H9 (cell line): Measurements from ENCODE around the gene NRCAM. TPM values are rescaled to one million over a fixed set of nuclear protein-coding genes. Genes with fewer than 3 reads are reported as not detected.

Experiments
- DNase-seq: peaks from one replicate; pipeline ENCODE4 v3.0.0-alpha.2; 2017
- H2AFZ ChIP-seq: one replicate; pipeline ENCODE4 v1.6.1; 2013; ENCODE audit warnings: mild to moderate bottlenecking, low read length, control low read depth, moderate library complexity
- H2AK5ac ChIP-seq: 2 replicates; pipeline ENCODE4 v1.6.1; 2013; ENCODE audit warnings: low read length, control low read depth, mixed read lengths; ENCODE audit not compliant: insufficient read length
- H2BK120ac ChIP-seq: one replicate; pipeline ENCODE4 v1.6.1; 2013; ENCODE audit warnings: low read depth, mild to moderate bottlenecking, low read length, control low read depth, inconsistent platforms; ENCODE audit not compliant: poor library complexity, severe bottlenecking
- H2BK12ac ChIP-seq: 2 replicates; pipeline ENCODE4 v1.6.1; 2013; ENCODE audit warnings: low read length, control low read depth, mixed read lengths, low read depth; ENCODE audit not compliant: insufficient read length
- H2BK15ac ChIP-seq: 2 replicates; pipeline ENCODE4 v1.6.1; 2013; ENCODE audit warnings: low read depth, low read length, control low read depth
- H2BK20ac ChIP-seq: one replicate; pipeline ENCODE4 v1.6.1; 2013; ENCODE audit warnings: low read depth, mild to moderate bottlenecking, low read length, control low read depth, inconsistent platforms; ENCODE audit not compliant: poor library complexity, severe bottlenecking
- H2BK5ac ChIP-seq: 2 replicates; pipeline ENCODE4 v1.6.1; 2013; ENCODE audit warnings: low read length, control low read depth, mixed read lengths; ENCODE audit not compliant: insufficient read length
- H3K14ac ChIP-seq: 2 replicates; pipeline ENCODE4 v1.6.1; 2013; ENCODE audit warnings: low read length, control low read depth; ENCODE audit not compliant: insufficient read depth
- H3K18ac ChIP-seq: 2 replicates; pipeline ENCODE4 v1.6.1; 2013; ENCODE audit warnings: low read depth, mild to moderate bottlenecking, mixed read lengths, low read length, control low read depth; ENCODE audit not compliant: insufficient read length
- H3K23ac ChIP-seq: 2 replicates; pipeline ENCODE4 v1.6.1; 2013; ENCODE audit warnings: low read length, control low read depth, mixed read lengths, low read depth; ENCODE audit not compliant: insufficient read length
- H3K23me2 ChIP-seq: 2 replicates; pipeline ENCODE4 v1.6.1; 2013; ENCODE audit warnings: low read depth, mild to moderate bottlenecking, mixed read lengths, low read length, control low read depth; ENCODE audit not compliant: insufficient read length, poor library complexity, severe bottlenecking
- H3K27ac ChIP-seq: 2 replicates; pipeline ENCODE4 v1.5.1; 2013; ENCODE audit warnings: low read length, control low read depth, mixed read lengths, low read depth; ENCODE audit not compliant: insufficient read length
- H3K27me3 ChIP-seq: 2 replicates; pipeline ENCODE4 v1.6.1; 2013; ENCODE audit warnings: low read length, control low read depth, inconsistent platforms; ENCODE audit not compliant: insufficient read depth
- H3K4ac ChIP-seq: 2 replicates; pipeline ENCODE4 v1.6.1; 2013; ENCODE audit warnings: low read depth, mild to moderate bottlenecking, control low read depth, inconsistent platforms, low read length, moderate library complexity
- H3K4me1 ChIP-seq: 2 replicates; pipeline ENCODE4 v1.6.1; 2013; ENCODE audit warnings: low read length, control low read depth, inconsistent platforms; ENCODE audit not compliant: insufficient read depth
- H3K4me2 ChIP-seq: 2 replicates; pipeline ENCODE4 v1.6.1; 2013; ENCODE audit warnings: low read length, control low read depth, mixed read lengths; ENCODE audit not compliant: insufficient read length, insufficient read depth
- H3K56ac ChIP-seq: 2 replicates; pipeline ENCODE4 v1.6.1; 2013; ENCODE audit warnings: low read depth, mild to moderate bottlenecking, mixed read lengths, low read length, control low read depth; ENCODE audit not compliant: insufficient read length
- H3K79me1 ChIP-seq: 2 replicates; pipeline ENCODE4 v1.6.1; 2013; ENCODE audit warnings: low read depth, mild to moderate bottlenecking, moderate library complexity, low read length, control low read depth, inconsistent platforms; ENCODE audit not compliant: insufficient read depth, poor library complexity, severe bottlenecking
- H3K79me2 ChIP-seq: 2 replicates; pipeline ENCODE4 v1.6.1; 2013; ENCODE audit warnings: low read length, control low read depth, inconsistent platforms; ENCODE audit not compliant: insufficient read depth
- H3K9ac ChIP-seq: 2 replicates; pipeline ENCODE4 v1.6.1; 2013; ENCODE audit warnings: low read length, control low read depth, mixed read lengths; ENCODE audit not compliant: insufficient read length; ENCODE audit errors: extremely low read depth
- H3K9me3 ChIP-seq: one replicate; pipeline ENCODE4 v1.6.1; 2013; ENCODE audit warnings: low read depth, low read length, inconsistent platforms; ENCODE audit not compliant: control insufficient read depth
- H3T11ph ChIP-seq: one replicate; pipeline ENCODE4 v1.6.1; 2013; ENCODE audit warnings: mild to moderate bottlenecking, low read length, control low read depth, inconsistent platforms
- H4K20me1 ChIP-seq: one replicate; pipeline ENCODE4 v1.6.1; 2013; ENCODE audit not compliant: control insufficient read depth, insufficient read length, insufficient read depth
- H4K5ac ChIP-seq: 2 replicates; pipeline ENCODE4 v1.6.1; 2013; ENCODE audit warnings: low read depth, mild to moderate bottlenecking, mixed read lengths, low read length, control low read depth; ENCODE audit not compliant: insufficient read length
- H4K8ac ChIP-seq: replicated peaks from 2 replicates; pipeline ENCODE4 v1.6.1; 2013; ENCODE audit warnings: low read length, control low read depth, mixed read lengths, low read depth; ENCODE audit not compliant: insufficient read length
- H4K91ac ChIP-seq: 2 replicates; pipeline ENCODE4 v1.6.1; 2013; ENCODE audit warnings: low read depth, mild to moderate bottlenecking, moderate library complexity, mixed read lengths, low read length, control low read depth; ENCODE audit not compliant: insufficient read length
- H3K27ac Mint-ChIP-seq, 3 experiments: 2 replicates in 2 of 3; 3 replicates in 1 of 3; pipeline ENCODE4 v1.8.0; 2020 to 2021; ENCODE audit warnings: mixed read lengths in 3 of 3, mild to moderate bottlenecking in 1 of 3, moderate library complexity in 1 of 3
- H3K27me3 Mint-ChIP-seq: 2 replicates; pipeline ENCODE4 v1.8.0; 2021; ENCODE audit warnings: low read depth, mild to moderate bottlenecking, moderate library complexity, mixed read lengths
- H3K36me3 Mint-ChIP-seq, 3 experiments: 2 replicates in 2 of 3; 3 replicates in 1 of 3; pipeline ENCODE4 v1.8.0; 2020 to 2021; ENCODE audit warnings: low read depth in 3 of 3, mixed read lengths in 3 of 3; ENCODE audit not compliant: insufficient read depth in 1 of 3
- H3K4me1 Mint-ChIP-seq, 2 experiments: 2 replicates each; pipeline ENCODE4 v1.8.0; 2020; ENCODE audit warnings: mixed read lengths in 2 of 2
- H3K4me3 Mint-ChIP-seq, 2 experiments: 2 replicates in 1 of 2; 3 replicates in 1 of 2; pipeline ENCODE4 v1.8.0; 2020 to 2021; ENCODE audit warnings: mild to moderate bottlenecking in 2 of 2, mixed read lengths in 2 of 2, moderate library complexity in 1 of 2
- H3K9me3 Mint-ChIP-seq, 2 experiments: 2 replicates in 1 of 2; 3 replicates in 1 of 2; pipeline ENCODE4 v1.8.0; 2020; ENCODE audit warnings: mild to moderate bottlenecking in 2 of 2, mixed read lengths in 2 of 2, moderate library complexity in 1 of 2
- WGBS: extraction: QIAGEN DNeasy Blood & Tissue Kit; methylation state at CpG from one replicate; pipeline ENCODE4 v1.1.7; 2013; ENCODE audit warnings: missing lambda C conversion rate, low lambda C conversion rate, mixed read lengths; ENCODE audit not compliant: insufficient read length; ENCODE audit errors: extremely low coverage; 5-methylcytosine and 5-hydroxymethylcytosine counted together
- total RNA-seq: library from RNA; stranded (reverse); gene quantifications from 2 replicates; pipeline ENCODE4 v1.2.1, GENCODE V29; 2021
- TF ChIP-seq, protein P1 (sequence below): fragments of 200-600 bp; sonication (generic); conservative IDR thresholded peaks from 3 replicates; pipeline ENCODE4 v1.8.0; 2021; ENCODE audit warnings: antibody characterized with exemption, mild to moderate bottlenecking

NRCAM gene
- total RNA-seq, 1 experiment from 2014 or later = 2.3 TPM

DNA sequence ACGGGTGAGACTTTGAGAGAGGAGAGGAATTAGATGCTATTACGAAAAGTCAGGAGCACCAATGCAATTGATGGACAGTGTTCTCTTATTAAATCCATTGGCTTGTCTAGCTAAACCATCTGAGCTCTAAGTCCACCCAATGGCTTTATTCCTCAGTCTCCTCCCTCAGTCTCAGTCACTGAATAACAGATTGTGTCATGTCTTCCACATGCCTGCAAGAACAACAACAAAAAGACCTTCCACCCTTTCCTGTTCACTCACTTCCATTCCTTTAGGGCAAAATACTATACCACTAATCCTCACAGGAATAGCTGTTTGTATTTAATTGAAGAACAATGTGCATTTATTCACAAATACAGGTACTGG is 171.2 kb downstream of the NRCAM start:
- DNase-seq = no peak
- Mint-ChIP-seq H3K4me3 (no peak overlapping the region), H3K27me3 (no peaks in the 10 kb centered on the region; the same call in 1 of the 2 replicates), H3K27ac (no peak overlapping the region), H3K9me3 (no peaks in the 10 kb centered on the region), H3K4me1 (peaks cover 4 to 9% of the 10 kb centered on the region in 2 experiments; a peak in 3 of 4 replicates), H3K36me3 (no peaks in the 10 kb centered on the region)
- TF ChIP-seq, protein P1, sequence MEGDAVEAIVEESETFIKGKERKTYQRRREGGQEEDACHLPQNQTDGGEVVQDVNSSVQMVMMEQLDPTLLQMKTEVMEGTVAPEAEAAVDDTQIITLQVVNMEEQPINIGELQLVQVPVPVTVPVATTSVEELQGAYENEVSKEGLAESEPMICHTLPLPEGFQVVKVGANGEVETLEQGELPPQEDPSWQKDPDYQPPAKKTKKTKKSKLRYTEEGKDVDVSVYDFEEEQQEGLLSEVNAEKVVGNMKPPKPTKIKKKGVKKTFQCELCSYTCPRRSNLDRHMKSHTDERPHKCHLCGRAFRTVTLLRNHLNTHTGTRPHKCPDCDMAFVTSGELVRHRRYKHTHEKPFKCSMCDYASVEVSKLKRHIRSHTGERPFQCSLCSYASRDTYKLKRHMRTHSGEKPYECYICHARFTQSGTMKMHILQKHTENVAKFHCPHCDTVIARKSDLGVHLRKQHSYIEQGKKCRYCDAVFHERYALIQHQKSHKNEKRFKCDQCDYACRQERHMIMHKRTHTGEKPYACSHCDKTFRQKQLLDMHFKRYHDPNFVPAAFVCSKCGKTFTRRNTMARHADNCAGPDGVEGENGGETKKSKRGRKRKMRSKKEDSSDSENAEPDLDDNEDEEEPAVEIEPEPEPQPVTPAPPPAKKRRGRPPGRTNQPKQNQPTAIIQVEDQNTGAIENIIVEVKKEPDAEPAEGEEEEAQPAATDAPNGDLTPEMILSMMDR = no peak
- no peaks in the 10 kb centered on the region for H3K79me1 ChIP-seq
- H2AK5ac ChIP-seq = no peak overlapping the region
- no peak overlapping the region for H3K18ac ChIP-seq
- no peak overlapping the region for H3K56ac ChIP-seq
- no peak overlapping the region for H3K4me2 ChIP-seq
- no peaks in the 10 kb centered on the region for H3K9me3 ChIP-seq
- no peak overlapping the region for H4K5ac ChIP-seq
- no peak overlapping the region for H3T11ph ChIP-seq
- H3K9ac ChIP-seq = no peak overlapping the region
- H3K14ac ChIP-seq = no peak overlapping the region
- no peak overlapping the region for H4K8ac ChIP-seq
- H2BK20ac ChIP-seq = no peak overlapping the region
- WGBS = no CpG with 5 or more reads among the region's 2 CpGs
- H2BK5ac ChIP-seq = no peak overlapping the region
- no peaks in the 10 kb centered on the region for H3K23me2 ChIP-seq
- H3K27me3 ChIP-seq = no peaks in the 10 kb centered on the region
- no peak overlapping the region for H3K27ac ChIP-seq
- H2BK12ac ChIP-seq = no peak overlapping the region
- no peak overlapping the region for H3K4ac ChIP-seq
- H3K23ac ChIP-seq = no peak overlapping the region
- H3K4me1 ChIP-seq = no peaks in the 10 kb centered on the region
- H3K79me2 ChIP-seq = no peaks in the 10 kb centered on the region
- no peak overlapping the region for H2BK120ac ChIP-seq
- no peak overlapping the region for H4K91ac ChIP-seq
- no peak overlapping the region for H2AFZ ChIP-seq
- no peaks in the 10 kb centered on the region for H4K20me1 ChIP-seq
- H2BK15ac ChIP-seq = no peak overlapping the region
